Activated gamma-delta T cell treated with anti-CD3 and anti-CD28 coated beads, Interleukin-2, amount 50 U/mL, for 16 hours (primary cell): ENCODE results near the gene PCDHGC3.

Experiments
- DNase-seq: peaks from one replicate; pipeline ENCODE4 v3.0.0-alpha.2; 2020; ENCODE audit warnings: low read depth

PCDHGC3 gene

GRCh38 chr5:141485321-141486055, 9.7 kb downstream of the PCDHGC3 start:
- no peak for DNase-seq

GRCh38 chr5:141486091-141486490, 10.3 kb downstream of the PCDHGC3 start:
- no peak for DNase-seq

GRCh38 chr5:141487131-141487530, 11.4 kb downstream of the PCDHGC3 start:
- DNase-seq = no peak

GRCh38 chr5:141488591-141489561, 13.1 kb downstream of the PCDHGC3 start, which contains the start of gene PCDHGC5:
TSS of gene PCDHGC5 (plus strand) at chr5:141489081. CDS start at chr5:141489241, 160 bp downstream.
- DNase-seq = no peak

GRCh38 chr5:141489841-141490240, 14.1 kb downstream of the PCDHGC3 start:
- DNase-seq = no peak

GRCh38 chr5:141490271-141490670, 14.5 kb downstream of the PCDHGC3 start:
- no peak for DNase-seq

GRCh38 chr5:141490771-141491170, 15.0 kb downstream of the PCDHGC3 start:
- no peak for DNase-seq

GRCh38 chr5:141491323-141492167, 15.8 kb downstream of the PCDHGC3 start:
- no peak for DNase-seq

- DNase-seq = no peak
Observed at GRCh38 chr5:141492168-141492885, 16.6 kb downstream of the PCDHGC3 start.

GRCh38 chr5:141493500-141494422, 18.0 kb downstream of the PCDHGC3 start:
- no peak for DNase-seq

GRCh38 chr5:141494761-141495452, 19.1 kb downstream of the PCDHGC3 start:
- no peak for DNase-seq

- no peak for DNase-seq
Observed at GRCh38 chr5:141495453-141495811, 19.7 kb downstream of the PCDHGC3 start.

- DNase-seq = no peak
Observed at GRCh38 chr5:141496038-141496437, 20.3 kb downstream of the PCDHGC3 start.

GRCh38 chr5:141501761-141502160, 26.0 kb downstream of the PCDHGC3 start:
- no peak for DNase-seq

GRCh38 chr5:141503681-141504080, 27.9 kb downstream of the PCDHGC3 start:
- DNase-seq = no peak

- no peak for DNase-seq
Observed at GRCh38 chr5:141504216-141504615, 28.4 kb downstream of the PCDHGC3 start.

- DNase-seq = no peak
Observed at GRCh38 chr5:141506381-141507155, 30.8 kb downstream of the PCDHGC3 start.

- no peak for DNase-seq
Observed at GRCh38 chr5:141507387-141508091, 31.8 kb downstream of the PCDHGC3 start.
